Calu3 (cell line): ENCODE data around the gene RFT1. TPM values are rescaled to one million over a fixed set of nuclear protein-coding genes. Genes with fewer than 3 reads are reported as not detected.

Source experiments
- BruUV-seq: library from RNA; stranded (reverse); fragments of 400-500 nt; replicated peaks from 2 replicates; lab custom pipeline; 2021; lab: Mats Ljungman, UMichigan
- CTCF ChIA-PET: fragments of 300-600 bp; sonication (Branson Sonifier 250); formaldehyde crosslinking; loops from one replicate; lab custom pipeline; 2022; ENCODE audit warnings: antibody characterized with exemption; lab: Charles Lee
- DNase-seq: peaks from one replicate; pipeline ENCODE4 v3.0.0; 2022
- H3K27ac Mint-ChIP-seq: one replicate; pipeline ENCODE4 v1.8.0; 2022; ENCODE audit warnings: mixed read lengths; ENCODE audit not compliant: unreplicated experiment
- H3K27me3 Mint-ChIP-seq: one replicate; pipeline ENCODE4 v1.8.0; 2022; ENCODE audit warnings: mixed read lengths; ENCODE audit not compliant: unreplicated experiment
- H3K36me3 Mint-ChIP-seq: one replicate; pipeline ENCODE4 v1.8.0; 2022; ENCODE audit warnings: mild to moderate bottlenecking, moderate library complexity, mixed read lengths; ENCODE audit not compliant: insufficient read depth, unreplicated experiment
- H3K4me1 Mint-ChIP-seq: one replicate; pipeline ENCODE4 v1.8.0; 2022; ENCODE audit warnings: mild to moderate bottlenecking, low read depth, mixed read lengths; ENCODE audit not compliant: unreplicated experiment
- H3K4me3 Mint-ChIP-seq: one replicate; pipeline ENCODE4 v1.8.0; 2022; ENCODE audit warnings: mild to moderate bottlenecking, low read depth, moderate library complexity, mixed read lengths; ENCODE audit not compliant: unreplicated experiment
- H3K9me3 Mint-ChIP-seq: one replicate; pipeline ENCODE4 v1.8.0; 2022; ENCODE audit warnings: low read depth, mixed read lengths; ENCODE audit not compliant: unreplicated experiment
- intact Hi-C: fragments of 100-400 bp; cut with micrococcal nuclease; formaldehyde crosslinking; loops from one replicate; pipeline ENCODE4 v1.10.0; 2022; ENCODE audit not compliant: unreplicated experiment
- total RNA-seq: library from RNA; stranded (reverse); gene quantifications from 2 replicates; pipeline ENCODE4 v1.2.3, GENCODE V29; 2022
- TF ChIP-seq, protein P1 (sequence below): fragments of 200-600 bp; IDR thresholded peaks from one replicate; pipeline ENCODE4 v1.8.0; 2022; ENCODE audit warnings: antibody characterized with exemption; ENCODE audit not compliant: unreplicated experiment

The RFT1 gene
- total RNA-seq, 1 experiment from 2014 or later, result 35.0 TPM

DNA sequence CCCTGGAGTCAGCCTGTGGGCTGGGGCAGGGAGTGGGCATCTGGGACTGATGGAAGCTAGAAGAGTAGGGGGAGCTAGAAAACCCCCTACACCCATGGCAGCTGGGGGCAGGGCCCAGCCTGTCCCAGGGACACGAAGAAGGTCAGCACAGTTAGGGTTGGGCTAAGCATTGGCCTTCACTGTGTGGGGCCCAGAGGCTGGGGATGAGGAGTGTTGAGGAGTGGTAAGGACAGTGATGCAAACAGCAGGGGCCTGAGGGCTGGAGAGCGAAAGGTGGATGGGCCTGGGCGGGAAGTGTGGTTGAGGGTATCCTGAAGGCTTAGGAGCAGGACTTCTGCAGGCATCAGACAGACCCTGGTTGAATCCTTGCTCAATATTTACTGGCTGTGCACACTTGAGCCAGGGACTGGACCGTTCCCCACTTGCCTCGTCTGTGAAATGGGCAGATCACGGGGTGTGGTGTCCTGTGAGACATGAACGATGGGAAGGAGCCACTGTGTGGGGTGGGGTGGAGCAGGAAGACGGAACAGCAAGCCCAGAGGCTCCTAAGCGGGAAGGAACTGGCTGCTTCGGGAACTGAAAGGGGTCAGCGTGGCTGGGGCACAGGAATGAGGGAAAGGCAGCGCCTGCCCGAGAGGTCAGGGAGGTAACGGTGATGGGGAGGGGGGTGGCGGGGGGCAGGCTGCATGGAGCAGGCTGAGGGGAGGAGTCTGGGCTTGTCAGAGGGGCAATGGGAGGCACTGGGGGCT is 38.1 kb upstream of the RFT1 start:
- intact Hi-C loops, result no loop called here
- no peak overlapping the region for H3K27ac Mint-ChIP-seq
- DNase-seq, result no peak
- no peaks in the 10 kb centered on the region for H3K27me3 Mint-ChIP-seq
- H3K36me3 Mint-ChIP-seq, result no peaks in the 10 kb centered on the region
- H3K4me3 Mint-ChIP-seq, result no peak overlapping the region
- CTCF ChIA-PET, result no interaction called here
- BruUV-seq, result no TSS peak
- H3K9me3 Mint-ChIP-seq, result no peaks in the 10 kb centered on the region
- peaks cover 39% of the 10 kb centered on the region for H3K4me1 Mint-ChIP-seq
- TF ChIP-seq, protein P1, sequence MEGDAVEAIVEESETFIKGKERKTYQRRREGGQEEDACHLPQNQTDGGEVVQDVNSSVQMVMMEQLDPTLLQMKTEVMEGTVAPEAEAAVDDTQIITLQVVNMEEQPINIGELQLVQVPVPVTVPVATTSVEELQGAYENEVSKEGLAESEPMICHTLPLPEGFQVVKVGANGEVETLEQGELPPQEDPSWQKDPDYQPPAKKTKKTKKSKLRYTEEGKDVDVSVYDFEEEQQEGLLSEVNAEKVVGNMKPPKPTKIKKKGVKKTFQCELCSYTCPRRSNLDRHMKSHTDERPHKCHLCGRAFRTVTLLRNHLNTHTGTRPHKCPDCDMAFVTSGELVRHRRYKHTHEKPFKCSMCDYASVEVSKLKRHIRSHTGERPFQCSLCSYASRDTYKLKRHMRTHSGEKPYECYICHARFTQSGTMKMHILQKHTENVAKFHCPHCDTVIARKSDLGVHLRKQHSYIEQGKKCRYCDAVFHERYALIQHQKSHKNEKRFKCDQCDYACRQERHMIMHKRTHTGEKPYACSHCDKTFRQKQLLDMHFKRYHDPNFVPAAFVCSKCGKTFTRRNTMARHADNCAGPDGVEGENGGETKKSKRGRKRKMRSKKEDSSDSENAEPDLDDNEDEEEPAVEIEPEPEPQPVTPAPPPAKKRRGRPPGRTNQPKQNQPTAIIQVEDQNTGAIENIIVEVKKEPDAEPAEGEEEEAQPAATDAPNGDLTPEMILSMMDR, result no peak

DNA sequence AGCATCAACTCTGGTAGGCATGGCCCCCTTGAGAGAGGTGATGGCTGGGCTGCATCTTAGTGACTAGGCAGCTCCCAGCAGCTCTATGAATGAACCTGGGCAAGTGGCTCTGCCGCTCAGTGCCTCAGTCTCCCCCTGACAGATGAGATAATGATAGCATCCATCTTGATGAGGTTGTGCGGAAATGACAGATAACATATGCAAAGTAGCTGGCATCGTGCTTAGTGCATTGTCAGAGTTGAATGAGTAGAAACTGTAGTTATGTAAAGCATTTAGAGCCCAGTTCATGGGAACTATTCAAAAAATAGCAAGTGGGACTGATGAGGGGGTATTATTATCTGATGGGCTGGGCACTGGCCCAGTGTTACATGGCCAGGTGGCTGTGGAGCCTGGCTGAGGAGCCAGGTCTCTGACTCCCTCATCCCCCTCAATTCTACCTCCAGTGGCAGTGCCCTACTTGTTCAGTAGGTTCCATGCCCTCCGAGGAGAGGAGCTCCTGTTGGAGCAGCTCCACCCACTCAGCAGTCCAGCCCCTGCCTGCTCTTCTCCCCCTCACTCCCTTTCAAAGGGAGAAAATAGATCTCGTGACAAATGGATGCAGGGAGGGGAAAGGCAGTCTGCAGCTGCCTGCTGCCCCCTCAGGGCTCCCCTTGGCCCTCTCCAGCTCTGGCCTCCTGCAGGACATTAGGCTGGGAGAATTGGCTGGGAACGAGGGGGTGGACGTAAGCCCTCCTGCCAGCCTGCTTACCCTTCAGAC is 37.4 kb upstream of the RFT1 start:
- TF ChIP-seq, protein P1, result no peak
- H3K4me1 Mint-ChIP-seq, result peaks cover 47% of the 10 kb centered on the region
- no peaks in the 10 kb centered on the region for H3K27me3 Mint-ChIP-seq
- BruUV-seq, result no TSS peak
- no peak overlapping the region for H3K4me3 Mint-ChIP-seq
- no peak for DNase-seq
- peaks cover 6% of the 10 kb centered on the region for H3K36me3 Mint-ChIP-seq
- H3K9me3 Mint-ChIP-seq, result no peaks in the 10 kb centered on the region
- intact Hi-C loops, result no loop called here
- H3K27ac Mint-ChIP-seq, result no peak overlapping the region
- CTCF ChIA-PET, result no interaction called here

DNA sequence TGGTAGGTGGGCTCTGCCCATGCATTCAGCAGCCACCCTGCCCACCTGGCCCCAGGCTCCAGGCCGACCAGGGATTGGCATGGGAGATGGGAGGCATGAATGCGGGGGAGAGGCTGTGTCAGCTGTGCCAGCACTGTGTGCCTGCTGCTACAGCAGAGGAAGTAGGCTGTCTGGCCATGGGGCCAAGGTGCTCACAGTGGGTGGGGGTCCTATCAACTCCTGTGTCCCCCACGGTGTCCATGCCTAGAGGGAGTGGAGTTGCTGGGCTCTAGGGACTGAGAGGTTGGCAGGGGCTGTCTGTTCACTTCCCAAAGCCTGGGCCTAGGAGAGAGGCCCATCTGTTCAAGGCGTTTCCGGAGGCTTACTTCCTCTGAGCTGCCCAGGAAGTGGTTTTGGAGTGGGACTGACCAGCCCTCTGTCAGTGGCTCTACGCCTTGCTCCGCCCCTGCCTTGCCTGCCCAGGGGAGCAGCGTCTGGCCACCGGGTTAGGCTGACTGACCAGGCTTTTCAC is 36.6 kb upstream of the RFT1 start:
- intact Hi-C loops, result no loop called here
- TF ChIP-seq, protein P1, result no peak
- Mint-ChIP-seq H3K9me3 (no peaks in the 10 kb centered on the region), H3K4me1 (peaks cover 51% of the 10 kb centered on the region), H3K27ac (no peak overlapping the region), H3K27me3 (no peaks in the 10 kb centered on the region), H3K4me3 (no peak overlapping the region), H3K36me3 (peaks cover 13% of the 10 kb centered on the region)
- CTCF ChIA-PET, result no interaction called here
- no peak for DNase-seq
- no TSS peak for BruUV-seq

DNA sequence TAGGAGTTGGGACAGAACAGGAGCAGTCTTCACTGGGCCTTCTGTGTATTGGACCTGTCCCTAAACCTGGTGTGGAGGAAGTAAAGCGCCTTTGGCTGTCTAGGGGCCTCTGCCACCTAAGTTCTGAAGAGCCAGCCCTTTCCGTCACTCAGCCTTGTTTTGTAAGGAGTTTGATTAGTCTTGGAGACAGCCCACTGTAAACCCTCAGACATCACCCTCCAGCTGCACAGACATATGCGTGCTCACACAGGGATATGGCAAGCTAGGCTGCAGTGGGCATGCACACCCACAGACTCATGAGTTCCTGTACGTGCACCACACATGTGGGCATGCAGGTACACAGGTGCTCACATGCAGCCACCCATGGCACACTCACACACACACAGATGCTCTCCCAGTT is 36.0 kb upstream of the RFT1 start:
- CTCF ChIA-PET, result no interaction called here
- H3K9me3 Mint-ChIP-seq, result no peaks in the 10 kb centered on the region
- H3K36me3 Mint-ChIP-seq, result peaks cover 20% of the 10 kb centered on the region
- BruUV-seq, result no TSS peak
- H3K27me3 Mint-ChIP-seq, result no peaks in the 10 kb centered on the region
- no peak overlapping the region for H3K27ac Mint-ChIP-seq
- H3K4me1 Mint-ChIP-seq, result peaks cover 45% of the 10 kb centered on the region
- DNase-seq, result no peak
- TF ChIP-seq, protein P1, result no peak
- intact Hi-C loops, result no loop called here
- no peak overlapping the region for H3K4me3 Mint-ChIP-seq
